Measurements from ENCODE around the gene COPZ1. TPM values are rescaled to one million over a fixed set of nuclear protein-coding genes. Genes with fewer than 3 reads are reported as not detected.
A peak's percentile ranks its signal among the peaks of the same experiment; 100 is the strongest.
"Not testable (repeated sequence)": the region's sequence is repeated elsewhere in the genome, so short reads cannot be mapped to it uniquely, and the experiment has no call there.

The COPZ1 gene, protein sequence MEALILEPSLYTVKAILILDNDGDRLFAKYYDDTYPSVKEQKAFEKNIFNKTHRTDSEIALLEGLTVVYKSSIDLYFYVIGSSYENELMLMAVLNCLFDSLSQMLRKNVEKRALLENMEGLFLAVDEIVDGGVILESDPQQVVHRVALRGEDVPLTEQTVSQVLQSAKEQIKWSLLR
- total RNA-seq, result 228 and 256 TPM in 2 replicates
- polyA plus RNA-seq (2012), result 259 TPM

DNA sequence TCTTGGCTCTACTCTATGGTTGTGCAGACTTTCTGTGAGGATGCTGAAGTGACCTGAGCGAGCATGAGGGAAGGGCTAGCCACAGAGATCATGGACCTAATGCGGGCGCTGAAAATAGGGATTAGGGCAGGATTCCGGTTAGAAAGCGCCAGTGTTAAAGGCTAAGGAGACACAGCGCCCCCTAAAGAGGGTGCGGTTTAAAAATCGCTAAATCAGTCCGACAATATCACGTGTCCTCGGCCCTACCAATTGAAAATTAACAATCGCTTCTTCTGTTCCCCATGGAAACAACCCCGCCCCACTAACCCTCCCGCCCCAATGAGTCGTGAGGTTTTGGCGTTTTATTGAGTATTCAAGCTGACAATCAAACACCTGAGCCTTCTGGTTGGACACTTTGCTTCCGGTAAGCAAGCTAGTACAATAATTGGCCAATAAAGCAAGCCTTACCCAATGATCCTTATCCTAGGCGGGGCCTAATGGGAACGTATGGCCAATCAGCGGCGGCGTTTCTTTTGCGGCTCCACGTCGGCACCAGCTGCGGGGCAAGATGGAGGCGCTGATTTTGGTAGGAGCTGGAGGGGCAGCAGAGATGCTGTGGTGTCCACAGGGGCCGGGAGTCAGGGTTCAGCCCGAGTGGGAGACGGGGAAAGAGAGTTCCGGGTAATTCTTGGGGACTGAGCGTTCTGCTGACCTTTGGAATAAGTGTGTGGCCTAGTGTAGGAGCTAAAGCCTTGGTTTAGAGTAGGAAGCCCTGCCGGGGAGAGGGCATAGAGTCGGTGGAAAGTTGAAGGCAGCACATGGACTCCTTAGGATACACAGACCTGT, at the start of gene COPZ1:
TSS of gene COPZ1 (plus strand) at position 515 of the 825 bp plus-strand sequence. CDS start at position 548, 33 bp downstream.
- DNase-seq (ENCODE audit: low read depth), result peak; percentile 100

- no peak for DNase-seq (ENCODE audit: low read depth)
Measured at GRCh38 chr12:54276368-54276767, 48.6 kb upstream of the COPZ1 start.

DNA sequence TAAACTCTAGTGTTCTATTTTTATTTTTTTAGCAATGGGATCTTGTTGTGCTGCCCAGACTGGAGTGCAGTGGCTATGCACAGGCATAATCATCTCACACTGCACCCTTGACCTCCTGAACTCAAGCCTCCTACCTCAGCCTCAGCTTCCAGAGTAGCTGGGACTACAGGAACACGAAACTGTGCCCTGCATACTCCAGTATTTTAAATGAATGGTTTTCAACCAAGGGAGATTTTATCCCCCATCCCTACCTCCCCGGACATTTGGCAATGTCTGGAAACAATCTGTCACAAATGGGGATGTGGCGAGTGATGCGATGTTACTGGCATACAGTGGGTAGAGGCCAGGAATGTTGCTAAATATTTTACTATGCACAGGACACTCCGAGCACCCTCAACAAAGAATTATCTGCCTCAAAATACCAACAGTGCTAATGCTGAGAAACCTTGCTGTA, 47.1 kb upstream of the COPZ1 start:
- peak; percentile 77 for DNase-seq (ENCODE audit: low read depth)

DNA sequence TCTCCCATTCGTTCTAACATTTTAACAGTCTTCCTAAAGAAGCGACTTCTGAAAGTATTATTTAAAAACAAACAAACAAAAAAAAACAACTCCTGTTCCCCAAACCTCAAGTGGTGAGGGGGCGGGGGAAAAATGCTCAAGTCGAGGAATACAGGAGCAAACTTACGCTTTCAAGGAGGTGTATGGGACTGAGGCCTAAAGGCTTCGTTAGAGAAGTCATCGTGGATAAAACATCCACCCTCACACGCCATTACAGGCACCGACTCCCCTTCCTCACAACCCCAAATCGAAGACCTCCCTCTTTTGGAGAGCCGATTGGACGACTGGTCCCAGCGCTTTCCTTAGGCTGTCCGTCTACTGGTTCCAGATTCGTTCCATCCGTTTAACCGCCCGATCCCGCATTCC, 45.7 kb upstream of the COPZ1 start:
- DNase-seq (ENCODE audit: low read depth), result no peak

- DNase-seq (ENCODE audit: low read depth), result peak; percentile 100
Measured at GRCh38 chr12:54279632-54280467, 45.1 kb upstream of the COPZ1 start, which contains the start of gene CBX5. CBX5 (minus strand) TSS chr12:54280122; CDS start chr12:54257650, 22,472 bp downstream.

DNA sequence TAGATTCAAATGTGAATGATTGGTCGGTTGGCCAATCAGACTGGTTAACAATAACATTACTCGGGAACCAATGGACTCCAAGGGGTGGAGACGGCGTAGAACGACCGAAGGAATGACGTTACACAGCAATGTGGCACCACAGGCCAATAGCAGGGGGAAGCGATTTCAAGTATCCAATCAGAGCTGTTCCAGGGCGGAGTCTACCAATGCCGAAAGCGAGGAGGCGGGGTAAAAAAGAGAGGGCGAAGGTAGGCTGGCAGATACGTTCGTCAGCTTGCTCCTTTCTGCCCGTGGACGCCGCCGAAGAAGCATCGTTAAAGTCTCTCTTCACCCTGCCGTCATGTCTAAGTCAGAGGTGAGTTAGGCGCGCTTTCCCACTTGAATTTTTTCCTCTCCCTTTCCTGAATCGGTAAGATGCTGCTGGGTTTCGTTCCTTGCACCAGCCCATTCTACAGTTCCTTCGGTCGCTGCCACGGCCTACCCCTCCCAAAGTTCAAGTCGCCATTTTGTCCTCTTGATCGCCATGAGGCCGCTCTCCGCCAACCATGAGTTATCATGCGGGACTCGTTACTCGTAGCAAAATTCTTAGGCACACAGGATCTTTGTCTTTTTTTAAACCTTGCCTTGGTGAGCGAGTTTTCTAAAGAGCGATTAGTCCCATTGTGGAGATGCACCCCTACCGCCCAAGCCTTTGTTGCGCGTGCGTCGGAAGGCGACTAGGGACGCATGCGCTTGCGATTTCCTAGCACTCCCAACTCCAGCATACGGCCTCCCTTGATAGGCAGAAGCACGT, 44.3 kb upstream of the COPZ1 start, which contains the start of gene HNRNPA1:
TSS of gene HNRNPA1 (plus strand) at position 259 of the 793 bp plus-strand sequence. CDS start at position 341, 82 bp downstream.
- DNase-seq (ENCODE audit: low read depth), result peak; percentile 100

DNA sequence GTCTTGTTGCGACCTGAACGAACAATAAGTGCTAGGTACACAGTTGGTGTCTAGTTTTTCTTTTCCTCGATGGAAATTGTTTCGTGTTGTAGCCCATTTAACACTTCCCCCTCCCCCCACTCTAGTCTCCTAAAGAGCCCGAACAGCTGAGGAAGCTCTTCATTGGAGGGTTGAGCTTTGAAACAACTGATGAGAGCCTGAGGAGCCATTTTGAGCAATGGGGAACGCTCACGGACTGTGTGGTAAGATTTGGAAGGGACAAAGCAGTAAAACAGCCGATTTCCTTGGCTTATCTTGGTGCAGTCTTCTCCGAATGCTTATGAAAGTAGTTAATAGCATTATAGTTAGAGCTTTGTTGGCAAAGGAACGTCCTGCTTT, 43.7 kb upstream of the COPZ1 start:
- not testable (repeated sequence) for DNase-seq (ENCODE audit: low read depth)

GRCh38 chr12:54281694-54282093, 43.2 kb upstream of the COPZ1 start:
- DNase-seq (ENCODE audit: low read depth), result not testable (repeated sequence)

DNA sequence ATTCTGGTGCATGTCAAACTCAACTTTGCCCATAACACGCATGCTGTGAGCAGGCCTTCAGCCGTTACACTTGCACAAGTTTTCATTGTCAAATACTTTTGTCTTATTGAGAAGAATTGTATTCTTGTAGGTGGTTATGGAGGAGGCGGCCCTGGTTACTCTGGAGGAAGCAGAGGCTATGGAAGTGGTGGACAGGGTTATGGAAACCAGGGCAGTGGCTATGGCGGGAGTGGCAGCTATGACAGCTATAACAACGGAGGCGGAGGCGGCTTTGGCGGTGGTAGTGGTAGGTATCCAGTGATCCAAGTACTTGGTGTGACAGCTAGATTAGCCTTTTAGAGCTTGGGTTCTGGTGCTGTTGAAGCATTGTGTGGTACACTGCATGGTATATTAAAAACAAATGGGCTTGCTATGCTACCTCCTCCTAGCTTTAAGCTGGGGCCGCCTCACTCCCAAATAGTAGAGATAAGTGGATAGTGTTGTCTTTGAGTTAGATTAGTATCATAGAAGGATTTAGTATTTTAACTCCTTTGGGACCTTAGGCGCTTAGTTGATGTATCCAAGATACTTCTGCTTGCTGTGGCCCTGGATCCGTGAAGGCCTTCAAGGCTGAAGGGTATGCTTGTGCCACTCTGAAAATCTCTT, 41.9 kb upstream of the COPZ1 start:
- DNase-seq (ENCODE audit: low read depth), result no peak

DNA sequence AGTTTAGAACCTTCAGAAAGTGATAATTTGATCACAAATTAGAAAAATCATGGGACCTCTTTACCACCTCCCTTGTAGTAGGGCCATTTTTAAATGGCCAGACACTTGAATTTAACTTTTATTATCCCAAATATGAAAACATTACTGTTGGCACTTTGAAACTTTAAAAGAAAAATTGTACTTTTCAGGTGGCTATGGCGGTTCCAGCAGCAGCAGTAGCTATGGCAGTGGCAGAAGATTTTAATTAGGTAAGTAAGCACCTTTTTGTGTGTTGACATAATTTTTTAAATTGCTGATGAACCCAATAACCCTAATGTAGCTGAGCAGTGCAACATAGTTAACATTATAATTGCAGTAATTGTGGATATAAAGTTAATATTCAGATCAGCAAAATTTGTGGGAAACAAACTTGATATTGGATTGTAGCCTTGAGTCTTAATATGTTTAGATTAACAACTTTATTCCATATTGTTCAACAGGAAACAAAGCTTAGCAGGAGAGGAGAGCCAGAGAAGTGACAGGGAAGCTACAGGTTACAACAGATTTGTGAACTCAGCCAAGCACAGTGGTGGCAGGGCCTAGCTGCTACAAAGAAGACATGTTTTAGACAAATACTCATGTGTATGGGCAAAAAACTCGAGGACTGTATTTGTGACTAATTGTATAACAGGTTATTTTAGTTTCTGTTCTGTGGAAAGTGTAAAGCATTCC, 40.7 kb upstream of the COPZ1 start:
- not testable (repeated sequence) for DNase-seq (ENCODE audit: low read depth)

DNA sequence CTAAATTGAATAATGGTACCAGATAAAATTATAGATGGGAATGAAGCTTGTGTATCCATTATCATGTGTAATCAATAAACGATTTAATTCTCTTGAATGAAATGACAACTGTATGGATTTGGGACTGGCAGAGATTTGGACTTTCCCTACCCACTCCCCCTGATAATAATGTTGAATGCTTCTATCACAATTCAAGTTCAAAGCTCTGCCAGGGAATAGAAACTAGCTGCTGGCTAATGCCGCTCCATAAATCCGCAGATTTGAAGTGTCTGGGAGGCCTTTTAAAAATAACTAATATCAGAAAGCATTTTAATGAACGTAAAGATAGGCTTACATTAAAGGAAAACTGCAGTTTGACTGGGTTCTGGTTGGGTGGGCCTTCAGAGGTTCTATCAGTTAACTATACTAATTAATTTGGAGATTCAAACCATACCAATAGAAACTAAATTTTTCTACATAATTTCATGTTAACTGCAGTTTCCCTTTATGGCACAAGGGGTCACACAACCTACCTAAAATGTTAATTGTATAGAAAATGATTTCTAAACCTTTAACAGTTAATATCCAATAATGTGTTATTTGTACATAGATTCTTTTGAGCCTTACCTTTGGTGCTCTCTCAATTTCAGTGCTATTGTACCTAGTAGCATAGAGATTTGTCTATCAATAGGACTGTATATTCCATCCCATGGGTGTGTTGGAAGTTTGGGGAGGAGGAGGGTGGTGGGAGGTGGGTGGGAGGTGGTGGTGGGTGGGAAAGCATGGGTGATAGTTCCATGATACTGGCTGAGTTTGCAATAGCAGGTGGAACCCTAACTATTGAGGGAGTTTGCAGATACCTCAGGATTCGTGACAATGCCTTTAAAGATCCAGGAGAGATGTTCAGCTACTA, 39.5 kb upstream of the COPZ1 start:
- DNase-seq (ENCODE audit: low read depth), result no peak

GRCh38 chr12:54286042-54287030, 38.6 kb upstream of the COPZ1 start:
- DNase-seq (ENCODE audit: low read depth), result no peak

GRCh38 chr12:54287261-54288157, 37.4 kb upstream of the COPZ1 start:
- peak; percentile 35 for DNase-seq (ENCODE audit: low read depth)

- DNase-seq (ENCODE audit: low read depth), result no peak
Measured at GRCh38 chr12:54292083-54292930, 32.6 kb upstream of the COPZ1 start.

GRCh38 chr12:54292931-54293241, 32.0 kb upstream of the COPZ1 start:
- DNase-seq (ENCODE audit: low read depth), result no peak

Data from myocyte (in vitro differentiated cells).